NT2/D1 (cell line): Measurements from ENCODE around the gene ASAP2.

ENCODE experiments used
- DNase-seq: peaks from one replicate; pipeline ENCODE4 v3.0.0-alpha.2; 2011; ENCODE audit warnings: low read depth, low spot score
- H3K27me3 ChIP-seq: 2 replicates; pipeline ENCODE4 v1.6.0; 2011; ENCODE audit warnings: mild to moderate bottlenecking; ENCODE audit not compliant: insufficient read length, insufficient read depth
- H3K36me3 ChIP-seq: 2 replicates; pipeline ENCODE4 v1.6.1; 2011; ENCODE audit warnings: mild to moderate bottlenecking, low read length, mixed read lengths; ENCODE audit not compliant: insufficient read depth, insufficient read length
- H3K4me1 ChIP-seq: 2 replicates; pipeline ENCODE4 v1.5.1; 2011; ENCODE audit not compliant: insufficient read depth, insufficient read length
- H3K4me3 ChIP-seq: 2 replicates; pipeline ENCODE4 v1.5.1; 2011; ENCODE audit warnings: low read depth; ENCODE audit not compliant: insufficient read length
- H3K9ac ChIP-seq: 2 replicates; pipeline ENCODE4 v1.6.0; 2011; ENCODE audit warnings: low read depth; ENCODE audit not compliant: insufficient read length
- H3K9me3 ChIP-seq: 2 replicates; pipeline ENCODE4 v1.5.1; 2011; ENCODE audit warnings: mild to moderate bottlenecking, low read length; ENCODE audit not compliant: insufficient read depth
- SUZ12 ChIP-seq: IDR thresholded peaks from 2 replicates; pipeline ENCODE4 v1.6.1; 2011; ENCODE audit not compliant: insufficient read length, insufficient read depth; ENCODE audit errors: extremely low read depth
- YY1 ChIP-seq: IDR thresholded peaks from 2 replicates; pipeline ENCODE4 v1.6.1; 2011; ENCODE audit not compliant: insufficient read length, insufficient read depth
- ZNF274 ChIP-seq: IDR thresholded peaks from 2 replicates; pipeline ENCODE4 v1.6.1; 2011; ENCODE audit warnings: mild to moderate bottlenecking, low read depth, low read length

ASAP2 gene

DNA sequence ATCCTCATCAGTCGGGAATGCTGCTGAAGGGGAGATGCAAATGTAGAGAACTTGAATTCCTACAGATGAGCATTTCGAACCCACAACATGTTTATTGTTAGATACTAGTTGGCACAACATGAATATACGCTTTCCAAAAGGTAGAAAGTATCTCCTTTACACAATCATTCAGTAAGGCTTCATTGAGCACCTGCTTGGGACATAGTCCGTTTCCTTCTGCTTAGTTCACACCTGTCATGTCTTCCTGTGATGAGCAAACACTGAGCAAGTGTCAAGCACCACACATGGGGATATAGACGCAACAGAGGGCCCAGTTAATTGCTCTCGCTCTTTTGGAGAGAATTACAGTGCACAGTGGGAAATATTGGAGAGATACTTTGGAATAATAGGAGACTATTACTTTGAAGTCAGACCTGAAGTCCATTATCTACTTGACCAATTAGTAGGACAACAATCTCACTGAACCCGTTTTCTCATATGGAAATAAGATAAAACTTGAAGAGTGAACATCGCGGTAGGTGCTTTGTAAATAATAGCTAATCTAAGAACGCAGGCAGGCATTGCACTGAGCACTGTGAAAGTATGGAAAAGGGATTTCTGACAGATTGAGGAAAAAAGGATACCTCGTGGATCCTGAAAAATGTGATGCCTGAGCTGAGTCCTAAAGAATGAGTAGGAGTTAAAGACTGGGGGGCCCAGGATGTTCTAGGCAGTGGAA is 218.0 kb downstream of the ASAP2 start:
- no peak for DNase-seq
- TF ChIP-seq YY1 (no peak), ZNF274 (no peak), SUZ12 (no peak)
- Histone ChIP-seq H3K36me3 (peaks cover 29% of the 10 kb centered on the region), H3K4me1 (peaks cover 3% of the 10 kb centered on the region), H3K9ac (peak overlapping the region; percentile 96), H3K9me3 (no peaks in the 10 kb centered on the region), H3K4me3 (peak overlapping the region; percentile 96), H3K27me3 (no peaks in the 10 kb centered on the region)

- Histone ChIP-seq H3K4me1 (no peaks in the 10 kb centered on the region), H3K9me3 (no peaks in the 10 kb centered on the region), H3K27me3 (no peaks in the 10 kb centered on the region), H3K4me3 (no peak overlapping the region), H3K9ac (no peak overlapping the region), H3K36me3 (peaks cover 63% of the 10 kb centered on the region)
- TF ChIP-seq SUZ12: no peak
- no peak for TF ChIP-seq YY1
- TF ChIP-seq ZNF274: no peak
- no peak for DNase-seq
Observed at GRCh38 chr2:9428965-9429577, 222.5 kb downstream of the ASAP2 start.

DNA sequence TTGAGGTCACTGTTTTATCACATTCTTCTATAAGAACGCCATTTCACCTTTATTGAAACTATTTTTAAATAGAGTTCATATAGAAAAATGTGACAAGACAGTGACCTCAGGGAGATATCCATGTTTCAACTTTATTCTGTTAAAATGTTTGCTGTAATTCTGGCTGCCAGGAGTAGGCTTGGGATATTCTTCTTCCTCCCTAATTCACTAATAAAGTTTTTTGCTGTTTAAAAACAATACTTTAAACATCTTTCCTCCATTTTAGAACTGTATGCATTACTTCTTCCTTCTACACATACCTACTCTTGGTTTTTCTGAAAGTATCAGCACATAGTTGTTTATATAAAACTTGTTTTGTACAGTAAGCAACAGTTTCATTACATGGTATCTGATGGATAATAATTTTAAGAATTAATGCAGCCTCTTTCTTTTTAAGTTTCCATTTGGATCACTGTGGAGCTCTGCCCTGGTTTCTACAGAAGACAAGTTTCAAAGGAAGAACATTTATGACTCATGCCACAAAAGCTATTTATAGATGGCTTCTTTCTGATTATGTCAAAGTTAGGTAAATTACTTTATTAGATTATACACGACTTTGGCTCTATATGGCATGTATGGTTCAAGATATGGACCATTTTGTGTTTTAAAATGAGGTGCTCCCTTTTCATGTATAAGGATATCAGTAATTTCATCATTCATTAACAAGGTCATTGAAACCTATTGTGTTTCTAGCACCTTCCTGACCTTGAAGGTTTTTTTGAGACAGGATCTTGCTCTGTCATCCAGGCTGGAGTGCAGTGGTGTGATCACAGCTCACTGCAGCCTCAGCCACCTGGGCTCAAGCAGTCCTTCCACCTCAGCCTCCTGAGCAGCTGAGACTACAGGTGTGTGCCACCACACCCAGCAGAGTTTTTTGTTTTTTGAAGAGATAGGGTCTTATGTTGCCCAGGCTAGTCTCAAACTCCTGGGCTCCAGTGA is 224.0 kb downstream of the ASAP2 start:
- Histone ChIP-seq H3K9me3 (no peaks in the 10 kb centered on the region), H3K4me3 (no peak overlapping the region), H3K9ac (no peak overlapping the region), H3K27me3 (no peaks in the 10 kb centered on the region), H3K4me1 (no peaks in the 10 kb centered on the region), H3K36me3 (peaks cover 72% of the 10 kb centered on the region)
- DNase-seq: no peak
- TF ChIP-seq ZNF274 (no peak), YY1 (no peak), SUZ12 (no peak)

- Histone ChIP-seq H3K36me3 (peaks cover 77% of the 10 kb centered on the region), H3K9me3 (no peaks in the 10 kb centered on the region), H3K4me1 (no peaks in the 10 kb centered on the region), H3K27me3 (no peaks in the 10 kb centered on the region), H3K9ac (no peak overlapping the region), H3K4me3 (no peak overlapping the region)
- no peak for DNase-seq
- no peak for TF ChIP-seq ZNF274
- no peak for TF ChIP-seq SUZ12
- no peak for TF ChIP-seq YY1
Observed at GRCh38 chr2:9434489-9434888, 227.9 kb downstream of the ASAP2 start.

DNA sequence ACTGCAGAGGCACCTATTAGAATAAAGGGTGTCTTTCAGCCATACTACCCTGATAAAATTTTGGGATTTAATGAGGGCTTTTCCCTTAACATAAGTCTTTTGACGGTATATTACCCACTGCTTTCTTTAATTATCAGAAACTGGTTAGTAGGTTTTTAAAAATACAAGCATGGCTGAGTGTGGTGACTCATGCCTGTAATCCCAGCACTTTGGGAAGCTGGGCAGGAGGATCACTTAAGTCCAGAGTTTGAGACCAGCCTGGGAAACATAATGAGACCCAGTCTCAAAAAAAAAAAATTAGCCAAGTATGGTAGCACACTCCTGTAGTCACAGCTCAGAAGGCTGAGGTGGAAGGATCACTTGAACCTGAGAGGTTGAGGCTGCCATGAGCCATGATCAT is 232.9 kb downstream of the ASAP2 start:
- H3K9me3 ChIP-seq: no peaks in the 10 kb centered on the region
- no peak overlapping the region for H3K9ac ChIP-seq
- H3K36me3 ChIP-seq: peaks cover 76% of the 10 kb centered on the region
- no peak overlapping the region for H3K4me3 ChIP-seq
- no peaks in the 10 kb centered on the region for H3K4me1 ChIP-seq
- no peaks in the 10 kb centered on the region for H3K27me3 ChIP-seq
- TF ChIP-seq ZNF274: no peak
- TF ChIP-seq SUZ12: no peak
- no peak for TF ChIP-seq YY1
- no peak for DNase-seq

DNA sequence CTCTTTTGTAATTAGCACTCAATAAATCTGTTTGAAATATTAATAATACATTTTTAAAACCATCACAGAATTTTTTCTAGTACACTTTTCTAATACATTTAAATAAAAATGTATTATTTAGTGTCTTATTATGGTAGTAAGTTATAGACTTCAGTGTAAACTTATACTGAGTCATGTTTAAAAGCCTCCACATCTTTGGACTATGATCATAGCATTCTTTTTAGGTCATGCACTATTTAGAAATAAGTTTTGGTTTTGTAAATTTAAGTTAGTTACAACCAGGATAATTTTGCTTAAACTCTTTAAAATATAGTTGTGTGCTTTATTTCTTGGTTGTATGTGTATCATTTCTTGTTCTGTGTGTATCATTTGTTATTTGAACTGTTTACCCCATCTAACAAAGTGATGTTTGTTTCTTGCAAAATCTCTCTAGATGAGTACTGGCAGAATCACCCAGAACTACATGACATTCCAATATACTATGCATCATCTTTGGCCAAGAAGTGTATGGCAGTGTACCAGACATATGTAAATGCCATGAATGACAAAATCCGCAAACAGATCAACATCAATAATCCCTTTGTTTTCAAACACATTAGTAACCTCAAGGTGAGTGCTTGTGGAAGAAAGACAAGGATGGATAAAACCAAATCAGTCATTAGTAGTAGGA is 233.6 kb downstream of the ASAP2 start:
- Histone ChIP-seq H3K4me1 (no peaks in the 10 kb centered on the region), H3K27me3 (no peaks in the 10 kb centered on the region), H3K36me3 (peaks cover 74% of the 10 kb centered on the region), H3K9me3 (no peaks in the 10 kb centered on the region), H3K4me3 (no peak overlapping the region), H3K9ac (no peak overlapping the region)
- no peak for TF ChIP-seq ZNF274
- TF ChIP-seq YY1: no peak
- TF ChIP-seq SUZ12: no peak
- no peak for DNase-seq

- no peak for TF ChIP-seq ZNF274
- TF ChIP-seq SUZ12: no peak
- TF ChIP-seq YY1: no peak
- peaks cover 79% of the 10 kb centered on the region for H3K36me3 ChIP-seq
Observed at GRCh38 chr2:9441556-9441955, 234.9 kb downstream of the ASAP2 start.

More at GRCh38 chr2:9441556-9441955, 234.9 kb downstream of the ASAP2 start:
- H3K9ac ChIP-seq: no peak overlapping the region
- H3K4me3 ChIP-seq: no peak overlapping the region
- no peaks in the 10 kb centered on the region for H3K27me3 ChIP-seq
- H3K4me1 ChIP-seq: no peaks in the 10 kb centered on the region
- H3K9me3 ChIP-seq: no peaks in the 10 kb centered on the region
- DNase-seq: no peak
